Aorta (tissue), 5 donors: Measurements from ENCODE around the gene ERG28. TPM values are rescaled to one million over a fixed set of nuclear protein-coding genes. Genes with fewer than 3 reads are reported as not detected.

ENCODE experiments used
- ATAC-seq: fragments of 200-7000 bp; cut with Tn5 transposase; one replicate; pipeline ENCODE4 v1.9.1; 2022; ENCODE audit warnings: moderate library complexity; ENCODE audit not compliant: low FRiP score
- DNase-seq, 2 donors: peaks; one replicate each; pipeline ENCODE4 v3.0.0-alpha.2; 2020
- H3K27ac ChIP-seq, 2 donors: one replicate each; pipeline ENCODE4 v1.5.1; 2013; ENCODE audit warnings: low read length in 2 of 2, mild to moderate bottlenecking in 2 of 2, moderate library complexity in 2 of 2, control low read depth in 1 of 2, inconsistent platforms in 1 of 2, low read depth in 1 of 2
- H3K27me3 ChIP-seq, 2 donors: one replicate each; pipeline ENCODE4 v1.6.1; 2013; ENCODE audit warnings: control low read depth in 1 of 2, low read length in 1 of 2, mild to moderate bottlenecking in 1 of 2, moderate library complexity in 1 of 2; ENCODE audit not compliant: insufficient read depth in 2 of 2, control insufficient read depth in 1 of 2
- H3K36me3 ChIP-seq, 2 donors: one replicate each; pipeline ENCODE4 v1.6.1; 2013; ENCODE audit warnings: control low read depth in 1 of 2, low read length in 1 of 2, mild to moderate bottlenecking in 1 of 2; ENCODE audit not compliant: insufficient read depth in 2 of 2, control insufficient read depth in 1 of 2
- H3K4me1 ChIP-seq, 2 donors: one replicate each; pipeline ENCODE4 v1.6.1; 2013; ENCODE audit warnings: low read length in 2 of 2, control low read depth in 1 of 2, mild to moderate bottlenecking in 1 of 2, moderate library complexity in 1 of 2; ENCODE audit not compliant: insufficient read depth in 2 of 2, control insufficient read depth in 1 of 2
- H3K4me3 ChIP-seq, 2 donors: one replicate each; pipeline ENCODE4 v1.5.1; 2013; ENCODE audit warnings: low read length in 2 of 2, control low read depth in 1 of 2, mild to moderate bottlenecking in 1 of 2
- H3K9me3 ChIP-seq: one replicate; pipeline ENCODE4 v1.6.1; 2013; ENCODE audit warnings: mild to moderate bottlenecking, low read length; ENCODE audit not compliant: control insufficient read depth
- WGBS, 2 donors: extraction: QIAGEN DNeasy Blood & Tissue Kit; methylation state at CpG; one replicate each; pipeline ENCODE4 v1.1.7; 2013; 5-methylcytosine and 5-hydroxymethylcytosine counted together
- intact Hi-C, 2 donors: fragments of 100-400 bp; cut with DNase I; formaldehyde crosslinking; loops; one replicate each; pipeline versions ENCODE4 v1.14.2 to v1.15.0; 2022
- polyA plus RNA-seq, 2 donors: library from polyadenylated mRNA; stranded (reverse); fragments of 200-250 nt; gene quantifications; one replicate each; pipeline ENCODE4 v1.2.3, GENCODE V29; 2013
- total RNA-seq, 2 donors: library from RNA; stranded (reverse); fragmentation: NEBNext Ultra II Directional; extraction: Animal tissue kit (Norgen Biotek cat#: 25700); gene quantifications; one replicate each; pipeline ENCODE4 v1.2.1, GENCODE V29; 2021
- donor health status: healthy with polysubstance abuse.
- donor health status: Bipolar disorder and iron deficiency.
- donor health status: DM: no; HTN: no; CAD: no.
- donor health status: DM: no; HTN: no; CAD: no.
- donor health status: DM: yes; HTN: yes; CAD: no.

The ERG28 gene
- total and polyA plus RNA-seq, 4 donors = 10.4 to 11.9 (median 11.2) TPM

DNA sequence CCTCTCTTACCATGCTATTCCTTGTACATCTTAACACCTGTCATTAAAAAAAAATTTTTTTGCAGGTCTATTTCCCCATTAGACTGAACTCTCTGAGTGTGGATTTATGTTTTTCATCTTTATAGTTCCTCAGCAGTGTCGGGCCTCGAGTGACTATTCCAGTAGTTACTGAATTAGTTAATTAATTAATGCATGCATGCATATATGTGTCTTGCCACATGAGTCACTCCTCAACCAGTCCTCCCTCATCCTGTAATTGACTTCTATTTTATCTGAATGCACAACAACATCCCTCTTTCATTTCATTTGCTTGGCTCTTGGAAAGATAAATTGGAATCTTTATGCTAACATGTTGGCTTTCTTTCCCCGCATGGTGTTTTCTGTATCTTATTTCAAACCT, 35.6 kb downstream of the ERG28 start:
- H3K9me3 ChIP-seq = no peaks in the 10 kb centered on the region
- no peaks in the 10 kb centered on the region for H3K36me3 ChIP-seq
- no peaks in the 10 kb centered on the region for H3K4me1 ChIP-seq
- 97 to 98% methylated on average over 3 of the region's 3 CpGs for WGBS, 2 donors
- ATAC-seq = no peak
- no peak overlapping the region for H3K27ac ChIP-seq
- no peaks in the 10 kb centered on the region for H3K27me3 ChIP-seq
- intact Hi-C loops = no loop called here
- DNase-seq = no peak
- no peak overlapping the region for H3K4me3 ChIP-seq

DNA sequence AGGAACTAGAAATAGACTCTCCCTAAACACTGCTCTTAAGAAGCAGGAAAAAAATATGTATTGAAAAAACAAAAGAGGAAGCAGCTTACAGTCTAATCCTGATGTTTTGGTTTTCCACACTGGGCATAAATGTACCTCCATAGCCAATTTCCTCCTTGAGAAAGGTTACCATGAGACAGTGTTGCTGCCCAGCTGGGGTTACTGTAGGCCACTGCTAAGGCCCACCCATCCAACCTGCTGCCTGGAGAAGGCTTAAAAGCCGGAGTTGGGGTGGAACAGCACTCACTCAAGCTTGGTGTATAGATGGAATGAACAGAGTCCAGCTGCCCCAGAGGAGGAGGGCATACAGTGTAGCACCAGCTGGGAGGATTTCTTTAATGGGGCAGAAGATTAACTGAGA, 41.1 kb downstream of the ERG28 start:
- Histone ChIP-seq H3K9me3 (no peaks in the 10 kb centered on the region), H3K27me3 (no peaks in the 10 kb centered on the region), H3K4me3 (no peak overlapping the region), H3K27ac (no peak overlapping the region), H3K36me3 (no peaks in the 10 kb centered on the region), H3K4me1 (no peaks in the 10 kb centered on the region)
- intact Hi-C loops = no loop called here
- 92 to 96% methylated on average over 1 of the region's 1 CpG for WGBS, 2 donors
- no peak for ATAC-seq
- DNase-seq = no peak

GRCh38 chr14:75615200-75615599, 45.5 kb downstream of the ERG28 start:
- no peak overlapping the region for H3K27ac ChIP-seq
- intact Hi-C loops = no loop called here
- H3K36me3 ChIP-seq = no peaks in the 10 kb centered on the region
- no peaks in the 10 kb centered on the region for H3K27me3 ChIP-seq
- DNase-seq (peak in 1 of 2 donors; percentile 62), ATAC-seq (no peak)
- no peaks in the 10 kb centered on the region for H3K4me1 ChIP-seq
- no peak overlapping the region for H3K4me3 ChIP-seq
- H3K9me3 ChIP-seq = no peaks in the 10 kb centered on the region
- WGBS, 2 donors = 77 to 79% methylated on average over 4 of the region's 4 CpGs

DNA sequence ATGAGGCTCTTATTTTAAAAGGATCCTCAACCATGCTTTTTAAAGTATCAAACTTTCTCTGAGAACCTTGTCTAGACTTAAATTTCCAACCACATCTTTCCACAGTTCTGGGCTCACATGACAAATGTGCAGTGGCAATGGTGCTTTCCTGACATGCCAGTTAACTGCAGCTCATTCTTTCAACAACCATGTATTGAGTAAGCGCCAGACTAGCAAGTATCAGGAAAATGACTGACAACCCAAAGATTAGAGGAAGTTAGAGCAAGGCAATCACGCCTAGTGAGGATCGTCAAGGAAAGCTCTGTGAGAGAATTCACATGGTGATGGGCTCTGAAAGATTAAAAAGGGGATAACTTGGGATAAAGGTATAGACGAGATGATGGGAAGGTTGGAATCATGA, 46.5 kb downstream of the ERG28 start:
- H3K27me3 ChIP-seq = no peaks in the 10 kb centered on the region
- H3K4me3 ChIP-seq = no peak overlapping the region
- no peaks in the 10 kb centered on the region for H3K9me3 ChIP-seq
- whole genome bisulfite sequencing, 2 donors = 46 to 58% methylated on average over 4 of the region's 4 CpGs
- intact Hi-C loops = no loop called here
- no peak overlapping the region for H3K27ac ChIP-seq
- no peaks in the 10 kb centered on the region for H3K36me3 ChIP-seq
- H3K4me1 ChIP-seq = peaks cover 0 to 2% of the 10 kb centered on the region in 2 donors
- ATAC-seq (no peak), DNase-seq (no peak)

- DNase-seq = no peak
- H3K4me1 ChIP-seq = peaks cover 0 to 2% of the 10 kb centered on the region in 2 donors
Observed at GRCh38 chr14:75612157-75612556, 48.5 kb downstream of the ERG28 start.

DNA sequence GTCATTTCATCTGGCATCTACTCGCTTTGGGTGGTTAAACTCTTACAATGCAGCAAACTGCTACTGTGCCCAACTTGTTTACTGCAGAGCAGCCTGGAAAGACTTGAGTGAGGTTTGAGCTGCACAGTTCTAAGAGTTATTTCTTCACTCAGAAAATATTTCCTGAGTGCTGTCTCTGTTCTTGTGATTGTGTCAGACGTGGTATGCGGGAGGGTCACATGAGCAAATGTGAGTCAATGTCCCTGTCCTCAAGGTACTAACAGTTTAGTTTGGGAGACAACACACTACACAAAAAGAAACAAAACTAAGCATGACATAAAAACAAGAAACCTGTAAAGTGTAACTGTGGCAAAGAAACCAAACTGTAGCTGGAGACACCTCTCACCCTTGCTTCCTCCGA, 49.8 kb downstream of the ERG28 start:
- Histone ChIP-seq H3K36me3 (no peaks in the 10 kb centered on the region), H3K9me3 (no peaks in the 10 kb centered on the region), H3K4me1 (peaks cover 0 to 2% of the 10 kb centered on the region in 2 donors), H3K27ac (no peak overlapping the region), H3K27me3 (no peaks in the 10 kb centered on the region), H3K4me3 (no peak overlapping the region)
- intact Hi-C loops = no loop called here
- ATAC-seq (no peak), DNase-seq (no peak)
- WGBS, 2 donors = 70% methylated on average over 4 of the region's 4 CpGs

More at GRCh38 chr14:75612157-75612556, 48.5 kb downstream of the ERG28 start:
- H3K36me3 ChIP-seq = no peaks in the 10 kb centered on the region
- H3K4me3 ChIP-seq = no peak overlapping the region
- H3K9me3 ChIP-seq = no peaks in the 10 kb centered on the region
- no peak overlapping the region for H3K27ac ChIP-seq
- no peak for ATAC-seq
- intact Hi-C loops = no loop called here
- 83 to 86% methylated on average over 4 of the region's 4 CpGs for WGBS, 2 donors
- no peaks in the 10 kb centered on the region for H3K27me3 ChIP-seq

DNA sequence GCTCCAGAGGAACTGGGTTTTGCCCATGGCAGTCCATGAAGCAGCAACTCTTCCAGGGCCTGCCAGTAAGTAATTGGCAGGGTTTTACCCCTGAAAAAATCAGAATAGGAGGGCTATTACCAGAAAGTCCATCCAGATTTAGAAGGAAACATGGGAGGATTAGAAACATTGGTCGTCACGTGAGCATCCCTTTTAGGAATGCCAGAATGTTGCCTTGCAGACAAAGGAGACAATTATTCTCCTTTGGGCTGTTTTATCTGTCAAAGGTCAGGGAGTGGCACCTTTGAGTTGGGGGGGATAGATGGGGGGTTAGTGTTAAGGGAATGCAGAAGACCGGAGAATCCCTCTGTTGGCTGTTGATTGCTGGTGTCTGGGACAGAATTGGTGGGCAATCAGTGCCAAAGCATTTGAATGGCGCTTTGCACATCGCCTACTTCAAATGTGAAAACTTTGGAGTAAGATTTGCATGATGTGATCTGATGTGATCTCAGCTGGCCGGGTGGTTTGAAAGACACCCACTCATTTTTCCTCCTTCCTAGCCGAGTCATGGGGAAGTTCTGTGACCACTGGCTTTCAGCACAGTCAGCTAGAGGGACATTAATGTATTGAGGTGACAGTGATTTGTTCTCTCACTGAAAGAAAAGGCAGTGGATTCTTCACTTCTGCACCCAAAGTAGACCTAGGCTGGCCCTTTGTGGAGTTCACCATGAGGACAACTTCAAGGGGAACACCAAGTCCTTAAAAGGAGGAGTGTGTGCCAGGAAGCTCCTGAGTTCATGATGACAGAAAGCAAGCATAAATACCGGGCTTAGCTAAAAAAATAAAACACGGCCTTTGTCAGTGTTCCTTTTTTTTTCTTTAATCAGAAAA, 50.8 kb downstream of the ERG28 start:
- Histone ChIP-seq H3K4me3 (no peak overlapping the region), H3K9me3 (no peaks in the 10 kb centered on the region), H3K27ac (no peak overlapping the region), H3K4me1 (peaks cover 0 to 2% of the 10 kb centered on the region in 2 donors), H3K27me3 (no peaks in the 10 kb centered on the region), H3K36me3 (no peaks in the 10 kb centered on the region)
- WGBS, 2 donors = 53 to 54% methylated on average over 9 of the region's 9 CpGs
- no peak for DNase-seq
- intact Hi-C loops = no loop called here
- ATAC-seq = no peak

- Histone ChIP-seq H3K27me3 (no peaks in the 10 kb centered on the region), H3K4me1 (peaks cover 0 to 2% of the 10 kb centered on the region in 2 donors), H3K9me3 (no peaks in the 10 kb centered on the region), H3K27ac (no peak overlapping the region), H3K36me3 (no peaks in the 10 kb centered on the region), H3K4me3 (no peak overlapping the region)
- ATAC-seq (no peak), DNase-seq (no peak)
- intact Hi-C loops = no loop called here
- WGBS, 2 donors = 89 to 90% methylated on average over 4 of the region's 4 CpGs
Observed at GRCh38 chr14:75609116-75609515, 51.6 kb downstream of the ERG28 start.
